HG03066 (cell line): ENCODE data around the gene ZSCAN4.

Experiments
- ATAC-seq: cut with Tn5 transposase; IDR thresholded peaks from one replicate; pipeline ENCODE4 v1.9.1; 2021; ENCODE audit warnings: low read depth; ENCODE audit not compliant: unreplicated experiment

ZSCAN4 gene

DNA sequence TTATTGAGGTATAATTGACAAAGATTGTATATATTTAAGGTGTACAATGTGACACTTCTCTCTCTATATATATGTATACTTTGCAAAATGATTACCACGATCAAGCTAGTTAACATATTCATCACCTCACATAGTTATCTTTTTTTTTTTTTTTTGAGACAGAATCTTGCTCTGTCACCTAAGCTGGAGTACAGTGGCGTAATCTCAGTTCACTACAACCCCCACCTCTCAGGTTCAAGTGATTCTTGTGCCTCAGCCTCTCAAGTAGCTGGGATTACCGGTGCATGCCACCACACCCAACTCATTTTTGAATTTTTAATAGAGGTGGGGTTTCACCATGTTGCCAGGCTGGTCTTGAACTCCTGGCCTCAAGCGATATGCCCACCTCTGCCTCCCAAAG lies 3.7 kb downstream of the ZSCAN4 start:
- no peak for ATAC-seq

DNA sequence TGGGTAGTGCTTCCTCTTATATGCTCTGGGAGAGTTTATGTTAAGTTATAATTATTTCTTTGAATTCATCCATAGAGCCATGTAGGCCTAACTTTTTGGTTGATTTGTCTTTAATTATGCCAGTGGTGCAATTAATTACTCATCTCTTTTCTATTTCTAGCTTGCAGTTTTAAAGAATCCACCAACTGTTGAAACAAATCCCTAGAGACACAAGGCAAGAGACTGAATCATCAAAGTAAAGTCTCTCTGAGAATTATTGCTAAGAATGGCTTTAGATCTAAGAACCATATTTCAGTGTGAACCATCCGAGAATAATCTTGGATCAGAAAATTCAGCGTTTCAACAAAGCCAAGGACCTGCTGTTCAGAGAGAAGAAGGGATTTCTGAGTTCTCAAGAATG lies 7.1 kb downstream of the ZSCAN4 start:
- no peak for ATAC-seq

DNA sequence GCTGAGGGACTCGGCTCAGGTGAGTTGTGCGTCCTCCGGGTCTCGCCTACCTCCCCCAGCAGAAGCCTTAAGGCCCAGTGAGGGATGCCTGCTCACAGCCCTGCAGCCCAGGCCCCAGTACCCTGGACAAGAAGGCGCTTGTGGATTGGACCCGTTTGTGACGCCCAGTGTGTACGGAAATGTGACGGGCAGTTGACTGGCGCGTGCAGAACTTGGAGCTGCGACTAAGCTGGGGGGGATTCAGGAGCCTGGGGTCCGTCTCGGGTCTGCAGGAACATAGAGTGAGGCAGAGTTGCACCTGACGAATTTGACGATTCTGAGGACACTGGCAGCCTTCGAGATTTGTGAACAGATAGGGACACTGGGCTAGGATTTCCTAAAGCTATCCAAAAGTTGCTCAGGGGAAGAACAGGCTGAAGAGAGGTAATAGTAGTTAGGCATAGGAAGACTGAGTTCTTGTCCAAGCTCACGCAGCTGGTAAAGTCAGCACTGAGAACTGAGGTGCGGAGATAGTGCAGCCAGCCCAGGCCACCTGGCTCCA lies 13.6 kb downstream of the ZSCAN4 start:
- no peak for ATAC-seq

DNA sequence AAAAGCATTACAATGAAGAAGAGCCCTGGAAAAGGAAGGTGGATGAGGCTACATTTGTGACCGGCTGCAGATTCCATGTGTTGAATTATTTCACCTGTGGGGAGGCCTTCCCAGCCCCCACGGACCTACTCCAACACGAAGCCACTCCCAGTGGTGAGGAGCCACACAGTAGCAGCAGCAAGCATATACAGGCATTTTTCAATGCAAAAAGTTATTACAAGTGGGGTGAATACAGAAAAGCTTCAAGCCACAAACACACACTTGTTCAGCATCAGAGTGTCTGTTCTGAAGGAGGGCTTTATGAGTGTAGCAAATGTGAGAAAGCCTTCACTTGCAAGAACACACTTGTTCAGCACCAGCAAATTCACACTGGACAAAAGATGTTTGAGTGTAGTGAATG lies 18.0 kb downstream of the ZSCAN4 start:
- no peak for ATAC-seq

DNA sequence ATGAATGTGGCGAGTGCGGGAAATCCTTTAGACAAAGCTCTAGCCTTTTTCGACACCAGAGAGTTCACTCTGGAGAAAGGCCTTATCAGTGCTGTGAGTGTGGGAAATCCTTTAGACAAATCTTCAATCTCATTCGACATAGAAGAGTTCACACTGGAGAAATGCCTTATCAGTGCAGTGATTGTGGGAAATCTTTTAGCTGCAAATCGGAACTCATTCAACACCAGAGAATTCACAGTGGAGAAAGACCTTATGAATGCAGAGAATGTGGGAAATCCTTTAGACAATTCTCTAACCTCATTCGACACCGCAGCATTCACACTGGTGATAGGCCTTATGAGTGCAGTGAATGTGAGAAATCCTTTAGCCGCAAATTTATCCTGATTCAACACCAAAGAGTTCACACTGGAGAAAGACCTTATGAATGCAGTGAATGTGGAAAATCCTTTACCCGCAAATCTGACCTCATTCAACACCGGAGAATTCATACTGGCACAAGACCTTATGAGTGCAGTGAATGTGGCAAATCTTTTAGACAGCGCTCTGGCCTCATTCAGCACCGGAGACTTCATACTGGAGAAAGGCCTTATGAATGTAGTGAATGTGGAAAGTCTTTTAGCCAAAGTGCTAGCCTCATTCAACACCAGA lies 18.8 kb downstream of the ZSCAN4 start:
- ATAC-seq = no peak

DNA sequence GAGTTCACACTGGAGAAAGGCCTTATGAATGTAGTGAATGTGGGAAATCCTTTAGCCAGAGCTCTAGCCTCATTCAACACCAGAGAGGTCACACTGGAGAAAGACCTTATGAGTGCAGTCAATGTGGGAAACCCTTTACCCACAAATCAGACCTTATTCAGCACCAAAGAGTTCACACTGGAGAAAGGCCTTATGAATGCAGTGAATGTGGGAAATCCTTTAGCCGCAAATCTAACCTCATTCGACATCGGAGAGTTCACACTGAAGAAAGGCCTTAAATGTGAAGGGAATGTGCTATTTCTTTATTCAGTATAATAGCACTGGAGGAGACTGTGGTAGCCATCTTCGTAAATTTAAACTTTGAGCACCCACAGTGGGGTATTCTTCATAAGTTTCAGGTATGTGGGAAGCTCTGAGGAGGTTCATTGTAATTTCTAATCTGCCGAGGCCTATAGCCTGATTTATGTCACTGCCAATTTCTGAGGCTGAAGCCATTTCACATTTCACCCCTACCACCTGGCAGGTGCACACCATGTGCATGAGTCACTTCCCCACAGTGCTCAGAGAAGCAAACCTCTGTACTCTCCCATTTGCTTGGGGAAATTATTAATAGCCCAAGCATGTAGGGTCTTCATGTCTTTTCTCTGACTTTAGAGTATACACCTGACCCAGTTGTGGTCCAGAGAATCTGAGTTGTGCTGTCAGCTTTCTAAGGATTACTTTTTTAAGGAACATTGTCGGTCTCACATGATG lies 19.5 kb downstream of the ZSCAN4 start:
- no peak for ATAC-seq

DNA sequence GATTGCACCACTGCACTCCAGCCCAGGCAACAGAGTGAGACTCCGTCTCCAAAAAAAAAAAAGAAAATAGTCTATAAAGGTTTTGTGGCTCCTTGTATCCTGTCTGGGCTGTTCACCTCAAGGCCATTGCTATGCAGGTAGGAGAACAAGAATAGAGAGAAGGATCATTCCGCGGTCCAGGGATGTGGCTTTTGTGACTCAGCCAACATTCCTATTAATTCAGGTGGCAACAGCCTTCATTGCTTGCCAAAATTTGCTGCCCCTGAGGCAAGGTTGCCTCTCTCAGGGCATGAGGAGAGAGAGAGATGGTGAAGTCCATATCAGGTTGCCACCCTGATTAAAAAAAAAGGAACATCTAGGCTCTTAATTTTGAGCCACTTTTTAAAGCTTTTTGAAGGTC lies 21.0 kb downstream of the ZSCAN4 start:
- ATAC-seq = no peak

DNA sequence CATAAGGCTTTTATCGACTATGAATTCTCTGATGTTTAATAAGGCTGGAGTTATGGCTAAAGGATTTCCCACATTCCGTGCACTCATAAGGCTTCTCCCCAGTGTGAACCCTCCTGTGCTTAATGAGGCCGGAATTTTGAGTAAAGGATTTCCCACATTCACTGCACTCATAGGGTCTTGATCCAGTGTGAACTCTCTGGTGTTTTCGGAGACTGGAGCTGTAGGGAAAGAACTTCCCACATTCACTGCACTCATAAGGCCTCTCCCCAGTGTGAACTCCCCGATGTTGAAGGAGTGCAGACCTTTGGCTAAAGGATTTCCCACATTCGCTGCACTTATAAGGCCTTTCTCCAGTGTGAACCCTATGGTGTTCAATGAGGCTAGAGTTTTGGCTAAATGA lies 32.9 kb downstream of the ZSCAN4 start:
- no peak for ATAC-seq

DNA sequence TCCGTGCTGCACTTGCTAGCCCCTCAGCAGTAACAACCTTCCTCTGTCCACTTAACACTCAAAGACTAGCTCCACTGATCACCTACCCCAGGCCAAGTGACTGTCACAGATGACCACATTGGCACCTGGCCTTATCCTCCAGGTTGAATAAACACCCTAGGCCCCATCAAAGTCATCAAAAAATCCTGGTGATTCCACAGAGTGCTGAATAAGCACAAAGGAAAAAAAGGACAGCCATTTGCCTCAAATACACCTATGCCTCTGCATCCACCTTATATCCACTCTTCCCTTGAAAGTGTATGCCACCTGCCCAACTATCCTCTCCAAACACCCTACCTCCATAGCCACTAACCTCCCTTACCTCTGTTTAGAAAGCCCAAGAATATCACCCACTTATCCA lies 37.6 kb downstream of the ZSCAN4 start:
- no peak for ATAC-seq

DNA sequence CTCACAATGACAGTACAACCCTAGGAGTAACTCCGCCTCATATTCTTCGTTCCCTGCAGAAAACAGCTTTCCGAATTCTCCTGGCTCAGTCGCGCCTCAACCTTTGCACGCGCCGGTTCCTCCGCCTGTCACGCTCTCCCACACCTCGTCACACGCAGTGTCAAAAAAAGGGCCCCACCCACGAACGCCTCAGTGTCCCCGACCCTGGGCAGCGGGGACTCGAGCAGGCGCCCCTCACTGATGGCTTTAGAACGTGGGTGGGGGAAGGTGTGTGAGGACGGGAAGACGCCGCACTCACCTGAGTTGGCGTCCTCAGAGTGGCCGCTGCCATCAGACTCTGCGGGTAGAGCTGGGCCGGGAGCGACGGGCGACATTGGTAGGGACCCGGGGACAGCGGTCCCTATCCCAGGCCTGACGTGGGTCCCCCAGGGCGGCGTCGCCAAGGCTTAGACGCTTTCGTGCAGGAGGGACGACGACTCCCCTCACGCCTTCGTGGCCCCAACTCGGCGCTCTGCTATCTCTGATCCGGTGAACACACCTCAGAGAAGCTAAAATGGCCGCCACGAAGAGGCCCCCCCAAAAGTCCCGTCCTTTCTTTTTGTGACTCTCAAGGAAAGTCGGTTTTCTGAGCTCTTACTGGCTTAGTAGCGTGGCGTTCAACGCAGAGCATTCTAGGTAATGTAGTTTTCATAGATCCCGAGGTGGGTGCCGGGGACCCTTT lies 40.1 kb downstream of the ZSCAN4 start, which contains the start of gene ZNF154:
TSS of gene ZNF154 (minus strand) at position 564 of the 721 bp plus-strand sequence. CDS start at position 331, 233 bp downstream.
- ATAC-seq = no peak

DNA sequence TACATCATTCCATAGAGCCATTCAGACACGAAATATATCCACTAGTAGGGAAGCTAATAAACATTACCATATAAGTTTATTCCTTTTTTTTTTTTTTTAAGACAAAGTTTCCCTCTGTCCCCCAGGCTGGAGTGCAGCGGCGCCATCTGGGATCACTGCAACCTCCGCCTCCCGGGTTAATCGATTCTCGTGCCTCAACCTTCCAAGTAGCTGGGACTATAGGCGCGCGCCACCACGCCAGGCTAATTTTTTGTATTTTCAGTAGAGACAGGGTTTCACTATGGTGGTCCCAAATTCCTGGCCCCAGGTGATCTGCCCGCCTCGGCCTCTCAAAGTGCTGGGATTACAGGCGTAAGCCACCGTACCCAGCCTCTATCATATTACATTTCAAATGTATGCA lies 40.9 kb downstream of the ZSCAN4 start:
- ATAC-seq = no peak

DNA sequence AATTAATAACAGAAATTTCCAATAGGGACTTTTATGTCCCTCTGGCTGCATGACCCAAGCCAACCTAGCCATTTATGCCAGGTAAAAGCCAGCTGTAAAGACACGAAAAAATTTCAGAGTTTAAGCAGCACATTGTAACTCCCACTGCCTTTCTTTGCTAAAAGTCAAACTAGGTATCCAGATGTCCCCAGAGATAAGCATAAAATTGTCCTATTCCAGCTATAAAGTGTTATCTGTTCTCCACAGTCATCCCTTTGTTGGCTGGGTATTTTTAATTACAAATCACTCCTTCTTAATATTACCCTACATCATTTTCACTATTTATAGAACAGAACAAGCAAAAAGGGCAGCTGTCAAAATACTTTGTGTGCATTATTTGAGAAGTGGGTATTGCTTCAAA lies 43.5 kb downstream of the ZSCAN4 start:
- ATAC-seq = no peak

DNA sequence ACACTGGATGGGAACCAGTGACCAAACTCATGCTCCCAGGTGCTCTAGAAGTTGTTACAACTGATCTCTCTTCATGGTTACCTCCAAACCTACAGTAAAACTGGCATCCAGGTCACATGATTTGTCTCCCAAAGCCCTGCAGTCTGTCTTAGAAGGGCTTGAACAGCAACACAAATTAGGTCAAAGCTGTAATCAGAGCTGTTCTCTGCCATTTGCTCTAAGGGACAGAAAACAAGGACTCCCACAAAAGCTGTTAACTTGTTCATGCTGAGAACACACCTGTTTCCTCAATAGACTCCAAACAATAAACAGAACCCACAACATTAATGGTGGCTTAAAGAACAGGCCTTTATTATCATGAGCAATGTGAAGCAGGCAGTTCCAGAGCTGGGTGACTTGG lies 50.7 kb downstream of the ZSCAN4 start:
- ATAC-seq = no peak

DNA sequence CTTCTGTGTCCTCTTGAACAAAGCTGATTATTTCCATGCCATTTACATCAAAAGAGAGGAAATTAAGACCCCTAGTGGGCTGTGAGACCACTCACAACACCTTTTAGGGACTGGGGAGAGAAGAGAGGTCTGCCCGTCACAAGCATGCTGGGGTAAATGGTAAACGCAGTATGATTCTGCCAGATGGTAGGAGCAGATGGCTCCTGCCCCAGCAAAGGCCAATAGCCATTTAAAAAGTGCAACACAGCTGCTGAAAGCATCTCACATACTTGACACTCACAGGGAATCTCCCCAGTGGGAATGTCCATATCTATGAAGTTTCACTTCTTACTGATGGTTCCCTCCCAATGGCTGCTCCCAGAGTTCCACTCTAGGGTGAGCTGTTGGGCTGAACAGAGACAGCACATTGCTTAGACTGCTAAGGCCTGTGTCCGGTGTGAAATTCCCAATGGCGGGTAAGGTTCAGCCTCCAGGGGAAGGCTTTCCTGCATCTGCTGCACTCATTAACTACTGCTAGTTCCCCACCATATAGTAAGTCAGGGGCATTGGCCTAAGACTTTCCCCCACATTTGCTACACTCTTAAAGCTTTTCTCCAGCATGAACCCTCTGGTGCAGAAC lies 51.3 kb downstream of the ZSCAN4 start:
- ATAC-seq = no peak

DNA sequence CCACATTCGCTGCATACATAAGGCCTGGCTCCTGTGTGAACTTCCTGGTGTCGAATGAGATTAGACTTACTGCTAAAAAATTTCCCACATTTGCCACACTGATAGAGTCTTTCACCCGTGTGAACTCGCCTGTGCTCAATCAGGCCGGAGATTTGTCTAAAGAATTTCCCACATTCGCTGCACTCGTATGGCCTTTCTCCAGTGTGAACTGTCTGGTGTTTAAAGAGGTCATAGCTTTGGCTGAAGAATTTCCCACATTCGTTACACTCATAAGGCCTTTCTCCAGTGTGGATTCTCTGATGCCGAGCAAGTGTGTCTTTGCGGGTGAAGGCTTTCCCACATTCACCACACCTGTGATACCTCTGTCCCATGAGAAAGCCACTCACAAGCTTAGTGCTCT lies 52.1 kb downstream of the ZSCAN4 start:
- ATAC-seq = no peak
